ENCODE results near the gene TMEM242.
"Not testable (repeated sequence)": the region's sequence is repeated elsewhere in the genome, so short reads cannot be mapped to it uniquely, and the experiment has no call there.

TMEM242 gene

DNA sequence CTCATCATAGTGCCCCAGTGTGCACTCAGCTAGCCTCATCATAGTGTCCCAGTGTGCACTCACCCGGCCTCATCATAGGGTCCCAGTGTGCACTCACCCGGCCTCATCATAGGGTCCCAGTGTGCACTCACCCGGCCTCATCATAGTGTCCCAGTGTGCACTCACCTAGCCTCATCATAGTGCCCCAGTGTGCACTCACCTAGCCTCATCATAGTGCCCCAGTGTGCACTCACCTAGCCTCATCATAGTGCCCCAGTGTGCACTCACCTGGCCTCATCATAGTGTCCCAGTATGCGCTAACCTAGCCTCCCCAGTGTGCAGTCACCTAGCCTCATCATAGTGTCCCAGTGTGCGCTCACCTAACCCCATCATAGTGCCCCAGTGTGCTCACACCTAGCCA, 12.6 kb downstream of the TMEM242 start:
- peaks cover 0 to 11% (median 8%) of the 10 kb centered on the region in 5 donors for H3K4me1 ChIP-seq (ENCODE audit: control insufficient read depth in 5 of 5, insufficient read depth in 5 of 5, low read length in 5 of 5)
- not testable (repeated sequence) for H3K4me3 ChIP-seq (ENCODE audit: low read depth in 1 of 5, low read length in 5 of 5); H3K27ac ChIP-seq (ENCODE audit: low read depth, low read length); H3K27me3 ChIP-seq (ENCODE audit: control insufficient read depth in 5 of 5, insufficient read depth in 4 of 5, low read length in 5 of 5); H3K9ac ChIP-seq (ENCODE audit: low read length in 5 of 5); H3K9me3 ChIP-seq (ENCODE audit: control insufficient read depth in 5 of 5, low read length in 5 of 5)
- peaks cover 0 to 35% (median 32%) of the 10 kb centered on the region in 5 donors for H3K36me3 ChIP-seq (ENCODE audit: control insufficient read depth in 5 of 5, insufficient read depth in 5 of 5, low read length in 5 of 5)

DNA sequence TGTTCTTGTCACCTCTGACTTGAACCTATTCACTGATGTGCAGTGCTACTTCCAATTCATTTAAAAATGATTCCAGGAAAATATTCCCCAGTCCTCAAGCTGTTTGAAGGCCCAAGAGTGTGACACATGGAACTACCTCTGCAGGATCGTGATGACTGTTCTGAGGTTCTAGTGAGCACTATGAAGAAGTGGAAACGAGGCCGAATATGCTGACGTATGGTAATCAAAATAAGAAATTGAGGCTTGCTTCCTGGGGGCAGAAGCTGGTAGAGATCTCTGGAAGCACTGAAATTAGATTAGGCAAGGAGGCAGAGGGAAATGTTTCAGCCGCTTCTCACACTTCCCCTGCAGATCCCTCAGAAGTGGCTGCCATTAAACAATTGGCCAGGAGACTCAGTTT, 15.7 kb downstream of the TMEM242 start:
- H3K4me1 ChIP-seq (ENCODE audit: control insufficient read depth in 5 of 5, insufficient read depth in 5 of 5, low read length in 5 of 5) = peaks cover 7 to 34% (median 23%) of the 10 kb centered on the region in 5 donors
- peaks cover 0 to 18% (median 17%) of the 10 kb centered on the region in 5 donors for H3K36me3 ChIP-seq (ENCODE audit: control insufficient read depth in 5 of 5, insufficient read depth in 5 of 5, low read length in 5 of 5)
- no peak overlapping the region for H3K9ac ChIP-seq (ENCODE audit: low read length in 5 of 5)
- no peaks in the 10 kb centered on the region for H3K27me3 ChIP-seq (ENCODE audit: control insufficient read depth in 5 of 5, insufficient read depth in 4 of 5, low read length in 5 of 5)
- H3K27ac ChIP-seq (ENCODE audit: low read depth, low read length) = no peak overlapping the region
- H3K4me3 ChIP-seq (ENCODE audit: low read depth in 1 of 5, low read length in 5 of 5) = no peak overlapping the region
- H3K9me3 ChIP-seq (ENCODE audit: control insufficient read depth in 5 of 5, low read length in 5 of 5) = no peaks in the 10 kb centered on the region

DNA sequence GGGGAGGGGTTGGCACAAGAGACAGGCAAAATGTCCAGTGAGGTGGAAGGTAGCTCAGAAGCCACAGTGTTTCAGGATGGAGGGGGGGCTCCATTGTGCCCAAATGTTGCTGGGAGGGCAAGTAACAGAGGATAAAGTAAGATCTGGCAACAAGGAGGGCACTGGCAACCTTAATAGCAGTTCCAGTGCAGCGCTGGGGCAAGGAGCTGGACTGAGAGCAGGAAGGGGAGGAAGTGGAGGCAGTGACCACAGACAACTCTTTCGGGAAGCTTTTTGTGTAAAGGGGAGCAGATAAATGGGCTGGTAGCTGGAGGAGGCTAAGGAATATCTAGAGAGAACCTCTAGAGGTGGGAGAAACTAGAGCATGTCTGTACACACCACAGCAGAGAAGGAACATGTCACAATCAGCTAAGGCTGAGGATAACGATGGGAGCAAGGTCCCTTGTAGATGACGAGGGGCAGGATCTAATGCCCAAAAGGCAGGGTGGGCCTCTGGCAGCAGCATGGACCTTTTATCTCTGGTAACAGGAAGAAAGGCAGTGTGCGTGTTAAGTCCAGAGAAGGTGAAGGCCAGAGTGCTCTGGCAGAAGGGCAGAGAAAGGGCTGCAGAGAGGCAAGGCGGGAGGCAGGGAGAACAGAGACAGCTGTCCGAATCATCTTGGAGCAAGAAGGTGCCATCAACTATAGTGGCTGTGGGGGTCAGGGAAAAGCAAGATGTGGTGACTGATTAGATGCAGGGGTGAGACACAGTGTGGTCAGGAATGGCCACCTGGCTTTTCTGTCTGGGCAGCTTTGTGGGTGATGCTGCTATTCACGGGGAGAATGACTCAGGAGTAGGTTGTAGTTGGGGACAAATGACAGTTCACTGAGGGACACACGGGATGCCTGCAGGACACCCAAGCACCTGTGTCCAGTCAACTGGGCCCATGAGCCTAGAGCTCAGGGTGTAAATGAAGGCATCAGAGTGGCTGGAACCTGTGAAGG, 17.4 kb downstream of the TMEM242 start:
- peak overlapping the region; percentile 13 to 45 (median 40) for H3K4me3 ChIP-seq (ENCODE audit: low read depth in 1 of 5, low read length in 5 of 5)
- no peaks in the 10 kb centered on the region for H3K9me3 ChIP-seq (ENCODE audit: control insufficient read depth in 5 of 5, low read length in 5 of 5)
- H3K9ac ChIP-seq (ENCODE audit: low read length in 5 of 5) = peak overlapping the region in 2 of 5 donors; percentile 40 to 44
- H3K4me1 ChIP-seq (ENCODE audit: control insufficient read depth in 5 of 5, insufficient read depth in 5 of 5, low read length in 5 of 5) = peaks cover 7 to 35% (median 23%) of the 10 kb centered on the region in 5 donors
- no peaks in the 10 kb centered on the region for H3K27me3 ChIP-seq (ENCODE audit: control insufficient read depth in 5 of 5, insufficient read depth in 4 of 5, low read length in 5 of 5)
- H3K27ac ChIP-seq (ENCODE audit: low read depth, low read length) = peak overlapping the region; percentile 2
- H3K36me3 ChIP-seq (ENCODE audit: control insufficient read depth in 5 of 5, insufficient read depth in 5 of 5, low read length in 5 of 5) = peaks cover 0 to 8% (median 8%) of the 10 kb centered on the region in 5 donors

DNA sequence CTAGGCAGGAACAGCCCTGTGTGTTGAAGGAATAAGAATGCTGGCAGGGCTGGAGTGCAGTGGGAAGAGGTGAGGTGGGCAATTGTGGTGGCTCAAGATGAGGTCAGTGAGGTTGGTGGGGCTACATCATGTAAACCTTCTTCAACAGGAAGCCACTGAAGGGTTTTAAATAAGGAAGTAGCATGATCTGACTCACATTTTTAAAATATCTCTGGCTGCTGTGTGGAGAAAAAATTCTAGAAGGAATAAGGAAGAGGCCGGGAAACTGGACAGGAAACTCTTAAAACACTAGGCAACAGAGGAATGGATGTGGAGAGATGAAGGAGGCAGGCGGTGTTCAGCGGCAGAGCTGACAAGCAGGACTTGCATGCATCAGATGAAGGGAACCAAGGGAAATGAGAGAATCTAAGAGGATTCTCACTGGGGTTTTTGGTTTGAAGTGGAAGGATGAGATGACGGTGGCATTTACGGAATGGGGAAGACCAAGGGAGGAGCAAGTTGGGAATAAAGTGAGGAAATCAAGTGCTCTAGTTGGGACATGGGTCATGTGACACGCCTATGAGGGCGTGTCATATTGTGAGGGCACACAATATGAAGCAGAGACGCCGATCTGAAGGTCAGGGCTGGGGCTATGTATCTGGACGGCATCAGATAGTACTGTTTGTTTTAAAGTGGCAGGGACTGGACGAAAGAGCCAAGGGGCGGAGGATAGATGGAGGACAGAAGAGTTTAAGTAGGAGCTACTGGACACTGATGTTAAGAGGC, 18.2 kb downstream of the TMEM242 start:
- Histone ChIP-seq H3K4me3 (ENCODE audit: low read depth in 1 of 5, low read length in 5 of 5) (peak overlapping the region; percentile 32 to 45 (median 40)), H3K9me3 (ENCODE audit: control insufficient read depth in 5 of 5, low read length in 5 of 5) (no peaks in the 10 kb centered on the region), H3K27ac (ENCODE audit: low read depth, low read length) (peak overlapping the region; percentile 2), H3K36me3 (ENCODE audit: control insufficient read depth in 5 of 5, insufficient read depth in 5 of 5, low read length in 5 of 5) (peaks cover 0 to under 1% (median 0%) of the 10 kb centered on the region in 5 donors), H3K27me3 (ENCODE audit: control insufficient read depth in 5 of 5, insufficient read depth in 4 of 5, low read length in 5 of 5) (no peaks in the 10 kb centered on the region), H3K4me1 (ENCODE audit: control insufficient read depth in 5 of 5, insufficient read depth in 5 of 5, low read length in 5 of 5) (peaks cover 7 to 35% (median 23%) of the 10 kb centered on the region in 5 donors), H3K9ac (ENCODE audit: low read length in 5 of 5) (peak overlapping the region in 2 of 5 donors; percentile 44 to 46)

DNA sequence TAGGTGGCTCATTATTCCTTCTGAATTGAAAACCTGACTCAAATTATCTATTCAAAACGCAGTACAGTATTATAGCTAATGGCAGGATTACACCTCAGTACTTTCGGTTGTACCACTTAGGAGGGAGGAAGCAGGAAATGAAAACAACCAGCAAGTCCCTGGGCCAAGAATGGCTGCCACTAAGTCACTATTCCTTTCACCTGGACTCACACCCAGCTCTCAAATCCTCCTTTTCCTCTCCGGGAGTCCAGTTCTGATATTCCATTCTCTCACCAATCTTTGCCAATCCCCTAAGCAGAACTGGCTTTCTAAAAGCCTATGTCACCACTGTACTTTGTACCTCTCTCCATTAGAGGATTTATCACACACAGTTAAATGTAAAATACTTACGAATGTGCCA, 20.6 kb downstream of the TMEM242 start:
- H3K9ac ChIP-seq (ENCODE audit: low read length in 5 of 5) = no peak overlapping the region
- H3K4me3 ChIP-seq (ENCODE audit: low read depth in 1 of 5, low read length in 5 of 5) = no peak overlapping the region
- H3K9me3 ChIP-seq (ENCODE audit: control insufficient read depth in 5 of 5, low read length in 5 of 5) = no peaks in the 10 kb centered on the region
- H3K4me1 ChIP-seq (ENCODE audit: control insufficient read depth in 5 of 5, insufficient read depth in 5 of 5, low read length in 5 of 5) = peaks cover 7 to 35% (median 23%) of the 10 kb centered on the region in 5 donors
- no peak overlapping the region for H3K27ac ChIP-seq (ENCODE audit: low read depth, low read length)
- H3K27me3 ChIP-seq (ENCODE audit: control insufficient read depth in 5 of 5, insufficient read depth in 4 of 5, low read length in 5 of 5) = no peaks in the 10 kb centered on the region
- H3K36me3 ChIP-seq (ENCODE audit: control insufficient read depth in 5 of 5, insufficient read depth in 5 of 5, low read length in 5 of 5) = peaks cover 0 to 5% (median 0%) of the 10 kb centered on the region in 5 donors

DNA sequence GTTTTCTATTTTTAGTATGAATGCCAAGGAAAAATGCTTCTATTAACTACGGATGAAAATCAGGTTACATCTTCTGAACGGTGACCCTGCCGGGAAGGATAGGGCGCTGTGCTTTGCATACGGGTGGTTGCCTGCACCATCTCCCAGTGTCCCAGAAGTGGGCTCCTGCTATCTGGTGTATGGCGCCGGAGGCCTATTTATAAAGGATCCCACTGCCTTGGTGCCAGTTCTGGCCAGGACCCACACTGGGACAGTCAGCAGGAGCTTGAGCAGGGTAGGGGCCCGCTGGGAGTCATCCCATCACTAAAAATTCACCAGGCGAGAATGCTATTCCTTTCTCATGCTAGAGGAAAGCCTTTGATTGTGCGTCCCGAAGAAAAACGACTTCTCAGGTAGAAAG, 22.9 kb downstream of the TMEM242 start:
- no peaks in the 10 kb centered on the region for H3K9me3 ChIP-seq (ENCODE audit: control insufficient read depth in 5 of 5, low read length in 5 of 5)
- H3K9ac ChIP-seq (ENCODE audit: low read length in 5 of 5) = no peak overlapping the region
- H3K4me3 ChIP-seq (ENCODE audit: low read depth in 1 of 5, low read length in 5 of 5) = no peak overlapping the region
- H3K36me3 ChIP-seq (ENCODE audit: control insufficient read depth in 5 of 5, insufficient read depth in 5 of 5, low read length in 5 of 5) = peaks cover 0 to 5% (median 0%) of the 10 kb centered on the region in 5 donors
- peaks cover 6 to 24% (median 12%) of the 10 kb centered on the region in 5 donors for H3K4me1 ChIP-seq (ENCODE audit: control insufficient read depth in 5 of 5, insufficient read depth in 5 of 5, low read length in 5 of 5)
- H3K27me3 ChIP-seq (ENCODE audit: control insufficient read depth in 5 of 5, insufficient read depth in 4 of 5, low read length in 5 of 5) = no peaks in the 10 kb centered on the region
- no peak overlapping the region for H3K27ac ChIP-seq (ENCODE audit: low read depth, low read length)

DNA sequence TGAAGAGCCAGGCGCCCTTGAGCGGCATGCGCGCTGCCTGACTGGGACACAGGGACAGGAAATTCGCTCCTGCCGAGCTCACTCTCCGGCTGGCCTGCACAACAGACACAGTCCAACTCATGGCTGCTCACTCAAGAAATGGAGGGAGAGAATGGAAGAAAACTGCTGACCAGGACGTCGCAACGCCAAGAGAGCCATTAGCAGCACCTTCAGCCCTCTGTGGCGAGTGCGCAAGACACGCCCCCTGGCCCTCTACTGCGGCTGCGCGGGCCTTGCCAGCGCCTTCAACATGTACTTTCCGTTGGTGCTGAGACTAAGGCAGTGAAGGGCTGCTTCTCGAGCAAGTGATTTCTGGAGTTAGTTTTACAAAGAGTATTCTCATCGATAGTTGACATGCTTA, 23.3 kb downstream of the TMEM242 start:
- H3K36me3 ChIP-seq (ENCODE audit: control insufficient read depth in 5 of 5, insufficient read depth in 5 of 5, low read length in 5 of 5) = peaks cover 0 to 5% (median 0%) of the 10 kb centered on the region in 5 donors
- peaks cover 2 to 20% (median 8%) of the 10 kb centered on the region in 5 donors for H3K4me1 ChIP-seq (ENCODE audit: control insufficient read depth in 5 of 5, insufficient read depth in 5 of 5, low read length in 5 of 5)
- H3K4me3 ChIP-seq (ENCODE audit: low read depth in 1 of 5, low read length in 5 of 5) = no peak overlapping the region
- H3K27me3 ChIP-seq (ENCODE audit: control insufficient read depth in 5 of 5, insufficient read depth in 4 of 5, low read length in 5 of 5) = no peaks in the 10 kb centered on the region
- H3K9ac ChIP-seq (ENCODE audit: low read length in 5 of 5) = no peak overlapping the region
- no peaks in the 10 kb centered on the region for H3K9me3 ChIP-seq (ENCODE audit: control insufficient read depth in 5 of 5, low read length in 5 of 5)
- no peak overlapping the region for H3K27ac ChIP-seq (ENCODE audit: low read depth, low read length)

DNA sequence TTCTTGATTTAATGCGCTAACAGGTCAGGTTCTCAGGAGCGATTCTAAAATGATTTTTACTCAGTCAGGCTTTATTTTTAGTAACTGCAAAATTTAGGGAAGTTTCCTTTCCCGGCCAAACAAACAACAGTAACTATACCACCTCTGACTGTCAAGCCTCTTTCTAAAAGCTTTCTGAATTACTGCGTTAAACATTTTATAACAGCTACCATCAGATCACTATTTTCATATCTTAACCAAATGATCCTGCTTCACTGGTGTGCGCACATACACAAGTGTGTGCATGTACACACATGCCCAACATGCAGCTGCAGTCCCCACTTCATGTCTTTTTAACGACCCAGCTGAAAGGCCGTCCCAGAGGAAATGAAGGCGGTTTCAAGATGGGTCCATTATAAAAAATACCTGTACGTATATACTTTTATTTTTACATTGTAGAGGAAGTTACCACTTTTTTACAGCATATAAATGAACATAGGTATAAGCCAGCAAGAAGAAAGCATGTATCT, 25.0 kb downstream of the TMEM242 start:
- Histone ChIP-seq H3K4me3 (ENCODE audit: low read depth in 1 of 5, low read length in 5 of 5) (no peak overlapping the region), H3K9ac (ENCODE audit: low read length in 5 of 5) (no peak overlapping the region), H3K4me1 (ENCODE audit: control insufficient read depth in 5 of 5, insufficient read depth in 5 of 5, low read length in 5 of 5) (peaks cover 0 to 7% (median 0%) of the 10 kb centered on the region in 5 donors), H3K27ac (ENCODE audit: low read depth, low read length) (no peak overlapping the region), H3K27me3 (ENCODE audit: control insufficient read depth in 5 of 5, insufficient read depth in 4 of 5, low read length in 5 of 5) (no peaks in the 10 kb centered on the region), H3K36me3 (ENCODE audit: control insufficient read depth in 5 of 5, insufficient read depth in 5 of 5, low read length in 5 of 5) (peaks cover 0 to 7% (median 0%) of the 10 kb centered on the region in 5 donors), H3K9me3 (ENCODE audit: control insufficient read depth in 5 of 5, low read length in 5 of 5) (no peaks in the 10 kb centered on the region)

DNA sequence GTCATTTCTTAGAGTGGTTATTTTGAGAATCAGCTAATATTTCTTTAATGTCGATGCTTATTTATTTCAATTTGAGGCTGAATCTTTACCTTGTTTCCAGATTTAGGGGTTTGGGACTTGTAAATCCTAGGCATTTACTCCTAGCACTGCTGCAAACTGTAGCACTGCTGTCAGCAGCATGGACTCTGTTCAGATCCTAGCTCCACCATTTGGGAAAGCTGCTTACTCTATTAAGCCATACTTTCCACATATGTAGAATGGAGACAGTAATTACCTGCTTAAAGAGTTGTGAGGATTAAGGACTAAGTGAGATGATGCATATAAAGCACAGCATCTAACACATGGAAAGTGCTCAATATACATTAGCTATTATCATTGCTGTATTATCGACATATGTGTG, 28.7 kb downstream of the TMEM242 start:
- no peak overlapping the region for H3K9ac ChIP-seq (ENCODE audit: low read length in 5 of 5)
- H3K4me3 ChIP-seq (ENCODE audit: low read depth in 1 of 5, low read length in 5 of 5) = no peak overlapping the region
- no peaks in the 10 kb centered on the region for H3K4me1 ChIP-seq (ENCODE audit: control insufficient read depth in 5 of 5, insufficient read depth in 5 of 5, low read length in 5 of 5)
- H3K27me3 ChIP-seq (ENCODE audit: control insufficient read depth in 5 of 5, insufficient read depth in 4 of 5, low read length in 5 of 5) = no peaks in the 10 kb centered on the region
- no peak overlapping the region for H3K27ac ChIP-seq (ENCODE audit: low read depth, low read length)
- peaks cover 11 to 28% (median 20%) of the 10 kb centered on the region in 5 donors for H3K36me3 ChIP-seq (ENCODE audit: control insufficient read depth in 5 of 5, insufficient read depth in 5 of 5, low read length in 5 of 5)
- no peaks in the 10 kb centered on the region for H3K9me3 ChIP-seq (ENCODE audit: control insufficient read depth in 5 of 5, low read length in 5 of 5)
